IPS DF 6.9 (cell line): ENCODE data around the gene FMOD.

Experiments
- DNase-seq: peaks from one replicate; pipeline ENCODE4 v3.0.0-alpha.2; 2013; ENCODE audit warnings: low read depth, low spot score
- H3K27ac ChIP-seq: one replicate; pipeline ENCODE4 v1.5.1; 2013; ENCODE audit warnings: low read length, control low read depth
- H3K27me3 ChIP-seq: 2 replicates; pipeline ENCODE4 v1.6.1; 2013; ENCODE audit warnings: mild to moderate bottlenecking, low read length; ENCODE audit not compliant: control insufficient read depth, insufficient read depth
- H3K36me3 ChIP-seq: 2 replicates; pipeline ENCODE4 v1.6.1; 2013; ENCODE audit warnings: low read length; ENCODE audit not compliant: control insufficient read depth, insufficient read depth
- H3K4me1 ChIP-seq: 2 replicates; pipeline ENCODE4 v1.6.1; 2013; ENCODE audit warnings: low read length; ENCODE audit not compliant: control insufficient read depth, insufficient read depth
- H3K4me3 ChIP-seq: 2 replicates; pipeline ENCODE4 v1.5.1; 2013; ENCODE audit warnings: mild to moderate bottlenecking, low read length
- H3K9me3 ChIP-seq: 2 replicates; pipeline ENCODE4 v1.6.1; 2013; ENCODE audit warnings: low read length, inconsistent platforms; ENCODE audit not compliant: control insufficient read depth, insufficient read depth
- WGBS: extraction: QIAGEN DNeasy Blood & Tissue Kit; methylation state at CpG from one replicate; pipeline ENCODE4 v1.1.7; 2013; ENCODE audit warnings: mixed read lengths, missing lambda C conversion rate; ENCODE audit not compliant: insufficient read length, insufficient coverage; 5-methylcytosine and 5-hydroxymethylcytosine counted together

The FMOD gene

DNA sequence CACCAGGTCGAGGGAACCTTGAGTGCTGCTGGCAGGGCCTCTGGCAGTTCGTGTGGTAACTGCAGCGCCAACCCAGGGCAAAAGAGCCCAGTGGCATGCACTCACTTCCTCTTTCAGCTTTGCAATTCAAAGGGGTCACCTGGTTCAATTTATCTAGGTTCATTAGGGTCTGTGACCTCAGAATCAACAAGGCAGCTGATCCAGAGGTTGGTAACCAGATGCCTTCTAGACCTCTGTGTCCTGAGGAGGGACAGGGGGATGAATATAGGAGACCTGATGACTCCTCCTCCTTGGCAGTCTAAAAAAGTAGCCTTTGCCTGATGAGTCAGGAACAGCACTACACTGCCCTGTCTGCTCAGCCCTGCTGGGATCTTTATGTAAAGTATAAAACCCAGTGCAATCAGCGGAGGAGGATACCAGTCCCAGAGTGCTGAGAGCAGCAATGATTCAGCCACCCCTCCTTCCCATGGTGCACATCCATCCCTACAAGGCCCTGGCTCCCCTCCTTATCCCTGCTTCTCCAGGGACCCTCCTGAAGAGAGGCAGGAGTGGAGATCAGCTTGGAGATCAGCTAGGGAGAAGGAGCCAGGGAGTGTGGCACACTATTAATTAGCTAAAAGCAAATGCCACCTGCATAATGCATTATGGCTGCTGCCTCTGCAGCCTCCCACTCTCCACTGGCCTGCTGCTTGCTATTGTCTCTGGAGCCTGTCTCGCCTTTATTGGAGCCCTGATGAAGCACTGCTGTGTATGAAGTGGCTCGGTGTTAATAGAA is 11.2 kb upstream of the FMOD start:
- Histone ChIP-seq H3K4me3 (no peak overlapping the region), H3K4me1 (0 out of 2 replicates have a peak, but pooled peaks cover 1% of the 10 kb centered on the region), H3K36me3 (no peaks in the 10 kb centered on the region), H3K27me3 (no peaks in the 10 kb centered on the region), H3K27ac (no peak overlapping the region), H3K9me3 (no peaks in the 10 kb centered on the region)
- WGBS, result no CpG with 5 or more reads among the region's 6 CpGs
- DNase-seq, result no peak

DNA sequence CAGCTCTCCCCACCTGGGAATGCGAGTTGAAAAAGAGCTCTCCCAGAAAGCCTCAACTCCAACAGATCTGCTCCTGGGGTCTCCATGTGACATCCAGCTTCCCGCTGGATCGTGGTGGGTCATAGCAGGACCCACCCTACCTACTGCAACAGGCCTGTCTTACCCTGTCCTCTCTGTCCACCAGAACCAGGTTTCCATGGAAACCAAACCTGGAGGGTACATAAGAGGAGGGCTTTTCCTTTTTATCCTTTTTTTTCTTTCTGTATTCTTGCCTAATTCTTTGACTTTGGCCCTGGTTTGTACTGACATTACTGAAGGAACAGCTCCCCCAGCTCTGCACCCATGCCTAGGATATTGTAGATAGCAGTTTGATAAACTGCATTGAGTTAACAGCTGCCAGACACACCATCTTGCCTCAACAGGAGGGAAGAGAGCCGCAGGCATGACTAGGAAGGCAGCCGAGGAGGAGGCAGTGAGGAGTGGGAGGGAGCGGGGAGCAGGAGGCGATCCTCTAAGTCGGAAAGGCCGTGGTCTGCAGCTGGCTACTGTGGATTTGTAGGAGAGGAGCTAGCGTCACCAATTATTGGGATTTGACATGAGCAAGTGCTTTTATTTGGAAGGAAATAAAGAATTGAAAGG is 9.7 kb upstream of the FMOD start:
- Histone ChIP-seq H3K4me1 (0 out of 2 replicates have a peak, but pooled peaks cover 1% of the 10 kb centered on the region), H3K27me3 (no peaks in the 10 kb centered on the region), H3K36me3 (no peaks in the 10 kb centered on the region), H3K9me3 (no peaks in the 10 kb centered on the region), H3K4me3 (no peak overlapping the region), H3K27ac (no peak overlapping the region)
- no CpG with 5 or more reads among the region's 10 CpGs for WGBS
- no peak for DNase-seq

DNA sequence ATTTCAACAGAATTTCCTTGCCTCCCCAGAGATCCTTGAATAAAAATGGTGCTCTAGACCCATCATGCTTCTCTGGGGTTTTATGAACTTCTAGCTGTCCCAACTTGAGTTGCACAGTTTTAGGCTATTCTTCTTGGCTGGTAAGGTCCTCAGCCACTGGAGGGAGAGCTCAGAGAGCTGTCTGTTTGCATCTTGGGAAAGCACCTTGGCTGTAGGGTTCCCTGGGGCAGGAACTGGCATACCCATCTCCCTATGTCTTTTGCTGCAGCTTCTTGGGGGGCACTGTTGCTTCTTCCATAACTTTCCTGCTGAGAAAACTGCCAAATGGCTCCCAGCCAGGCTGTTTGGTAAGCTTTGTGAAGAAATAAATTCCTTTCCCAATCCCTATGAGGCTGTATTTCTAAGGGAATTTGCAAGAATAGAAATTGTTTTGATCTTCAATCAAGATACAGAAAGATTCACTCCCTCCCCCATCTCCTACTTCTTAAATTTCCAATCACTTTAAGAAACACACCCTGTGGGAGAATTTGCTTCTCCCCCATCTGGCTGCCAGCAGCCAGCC is 8.2 kb upstream of the FMOD start:
- Histone ChIP-seq H3K9me3 (no peaks in the 10 kb centered on the region), H3K4me3 (no peak overlapping the region), H3K27me3 (no peaks in the 10 kb centered on the region), H3K4me1 (0 out of 2 replicates have a peak, but pooled peaks cover 1% of the 10 kb centered on the region), H3K36me3 (no peaks in the 10 kb centered on the region), H3K27ac (no peak overlapping the region)
- no peak for DNase-seq

DNA sequence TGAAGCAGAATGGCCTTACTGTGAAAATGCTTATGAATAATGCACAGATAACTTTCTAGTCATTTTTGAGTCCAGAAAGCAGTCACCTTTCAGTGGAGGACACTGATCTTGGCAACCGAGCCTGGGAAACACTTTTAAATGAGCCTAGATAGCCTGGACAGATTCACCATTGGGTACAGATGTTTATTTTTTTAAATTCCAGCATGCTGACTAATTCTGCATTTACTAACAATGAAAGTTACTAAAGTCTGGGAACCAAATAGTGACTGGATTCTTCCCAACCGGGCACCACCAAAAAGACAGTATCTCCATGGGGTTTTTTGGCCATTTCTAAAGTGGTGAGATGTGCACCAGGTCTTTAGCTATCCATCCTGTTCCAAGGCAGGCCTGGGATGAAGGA is 3.3 kb upstream of the FMOD start:
- H3K27ac ChIP-seq, result no peak overlapping the region
- no peaks in the 10 kb centered on the region for H3K27me3 ChIP-seq
- H3K9me3 ChIP-seq, result no peaks in the 10 kb centered on the region
- DNase-seq, result no peak
- no CpG with 5 or more reads among the region's 2 CpGs for WGBS
- no peaks in the 10 kb centered on the region for H3K36me3 ChIP-seq
- H3K4me1 ChIP-seq, result no peaks in the 10 kb centered on the region; the same call in none of the 2 replicates
- H3K4me3 ChIP-seq, result no peak overlapping the region

DNA sequence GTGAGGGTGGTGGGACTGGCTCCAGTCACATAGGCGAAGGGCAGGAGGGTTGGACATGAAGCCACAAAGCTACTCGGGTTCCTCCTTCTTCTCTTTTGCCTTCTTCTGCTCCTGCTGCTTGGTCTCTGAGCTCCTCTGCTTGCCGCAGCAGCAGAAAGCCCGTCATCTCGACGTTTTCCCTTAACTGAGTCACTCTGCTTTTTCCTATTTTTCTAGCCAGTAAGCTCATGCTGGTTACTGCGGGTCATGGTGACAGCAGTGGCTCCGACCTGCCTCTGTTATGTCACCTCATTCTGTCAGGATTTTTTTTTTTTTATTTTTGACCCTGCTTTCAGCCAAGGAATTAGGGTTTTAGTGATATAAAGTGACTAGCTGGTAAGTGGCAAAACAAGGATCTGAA is 2.6 kb upstream of the FMOD start:
- no CpG with 5 or more reads among the region's 8 CpGs for WGBS
- DNase-seq, result no peak

DNA sequence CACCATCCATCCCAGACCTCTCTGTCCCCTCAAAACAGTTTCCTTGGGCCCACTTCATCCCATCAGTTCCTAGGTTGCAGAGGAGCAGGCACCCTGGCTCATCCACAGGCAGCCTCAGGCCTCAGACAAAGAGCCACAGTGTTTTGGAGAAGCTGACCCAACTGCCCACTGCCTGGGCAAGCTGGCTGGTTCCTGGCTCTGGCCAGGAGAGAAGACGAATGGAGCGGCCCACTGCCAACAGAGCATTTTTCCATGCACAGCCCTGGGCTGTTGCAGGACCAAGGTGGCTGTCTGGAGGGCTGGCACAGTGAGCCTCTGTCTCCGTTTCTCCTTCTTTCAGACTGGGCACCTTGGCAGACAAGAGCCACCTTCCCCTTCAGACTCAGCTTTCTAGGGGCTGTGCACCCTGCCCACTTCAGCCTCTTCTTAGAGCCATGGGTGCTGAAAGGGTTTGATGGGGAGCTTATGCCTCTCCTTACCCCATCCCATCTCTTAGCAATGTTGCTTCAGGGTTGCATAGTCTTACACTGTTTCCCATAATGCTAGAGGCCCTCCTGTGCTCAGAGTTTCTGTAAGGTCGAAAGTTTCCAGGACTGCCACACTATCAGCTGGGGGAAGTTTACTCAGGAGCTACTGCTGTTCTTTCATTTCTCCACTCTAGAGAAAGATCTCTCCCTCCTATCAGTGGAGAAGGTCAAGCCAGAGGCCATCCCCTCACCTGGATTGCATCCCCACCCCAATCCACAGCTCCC is 973 bp downstream of the FMOD start:
- H3K27me3 ChIP-seq, result no peaks in the 10 kb centered on the region
- H3K27ac ChIP-seq, result no peak overlapping the region
- H3K4me3 ChIP-seq, result no peak overlapping the region
- no peaks in the 10 kb centered on the region; the same call in none of the 2 replicates for H3K4me1 ChIP-seq
- H3K9me3 ChIP-seq, result no peaks in the 10 kb centered on the region
- no CpG with 5 or more reads among the region's 4 CpGs for WGBS
- H3K36me3 ChIP-seq, result no peaks in the 10 kb centered on the region
- DNase-seq, result no peak

More for the DNA sequence above, 2.6 kb upstream of the FMOD start:
- H3K36me3 ChIP-seq, result no peaks in the 10 kb centered on the region
- H3K9me3 ChIP-seq, result no peaks in the 10 kb centered on the region
- H3K27me3 ChIP-seq, result no peaks in the 10 kb centered on the region
- H3K4me1 ChIP-seq, result no peaks in the 10 kb centered on the region; the same call in none of the 2 replicates
- H3K27ac ChIP-seq, result no peak overlapping the region
- H3K4me3 ChIP-seq, result no peak overlapping the region

DNA sequence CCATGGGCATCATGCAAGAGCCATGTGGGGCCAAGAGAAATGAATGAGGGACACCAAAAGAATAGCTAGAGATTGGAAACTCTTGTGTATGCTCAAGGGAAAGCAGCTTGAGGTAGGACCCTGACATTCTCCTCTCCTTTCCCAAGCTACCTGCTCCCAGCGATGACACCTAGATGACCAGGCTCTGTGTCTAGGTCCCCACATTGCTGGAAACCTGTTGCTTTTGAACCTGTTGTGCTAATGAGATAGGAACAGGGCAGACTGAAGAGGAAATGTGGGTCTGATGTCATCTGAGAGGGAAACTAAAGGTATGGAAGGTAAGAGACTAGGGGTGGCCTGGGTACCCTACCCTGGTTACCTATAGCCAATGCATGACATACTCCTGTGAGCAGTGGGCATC is 1.8 kb downstream of the FMOD start:
- Histone ChIP-seq H3K4me1 (no peaks in the 10 kb centered on the region; the same call in none of the 2 replicates), H3K36me3 (no peaks in the 10 kb centered on the region), H3K4me3 (no peak overlapping the region), H3K9me3 (no peaks in the 10 kb centered on the region), H3K27ac (no peak overlapping the region), H3K27me3 (no peaks in the 10 kb centered on the region)
- WGBS, result no CpG with 5 or more reads among the region's 1 CpG
- DNase-seq, result no peak

DNA sequence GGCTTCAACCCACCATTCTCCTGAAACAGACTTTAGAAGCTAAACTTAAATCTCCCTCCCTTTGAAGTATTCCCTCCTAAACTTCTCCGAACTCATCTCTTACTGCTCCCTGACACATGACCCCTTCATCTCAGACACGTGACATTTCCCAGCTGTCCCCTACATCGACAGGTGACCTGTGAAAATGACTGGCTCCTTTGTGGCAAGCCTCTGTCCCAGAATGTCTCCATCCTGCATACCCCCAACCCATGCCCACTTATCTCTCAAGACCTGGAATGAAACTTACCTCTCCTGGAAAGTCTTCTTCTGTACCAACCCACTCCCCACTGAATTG is 4.2 kb downstream of the FMOD start:
- WGBS, result 100% methylated on average over 1 of the region's 3 CpGs
- H3K27ac ChIP-seq, result no peak overlapping the region
- no peaks in the 10 kb centered on the region for H3K9me3 ChIP-seq
- H3K4me3 ChIP-seq, result no peak overlapping the region
- no peaks in the 10 kb centered on the region for H3K27me3 ChIP-seq
- peaks cover 2% of the 10 kb centered on the region; the same call in 1 of the 2 replicates for H3K4me1 ChIP-seq
- H3K36me3 ChIP-seq, result no peaks in the 10 kb centered on the region
- no peak for DNase-seq

DNA sequence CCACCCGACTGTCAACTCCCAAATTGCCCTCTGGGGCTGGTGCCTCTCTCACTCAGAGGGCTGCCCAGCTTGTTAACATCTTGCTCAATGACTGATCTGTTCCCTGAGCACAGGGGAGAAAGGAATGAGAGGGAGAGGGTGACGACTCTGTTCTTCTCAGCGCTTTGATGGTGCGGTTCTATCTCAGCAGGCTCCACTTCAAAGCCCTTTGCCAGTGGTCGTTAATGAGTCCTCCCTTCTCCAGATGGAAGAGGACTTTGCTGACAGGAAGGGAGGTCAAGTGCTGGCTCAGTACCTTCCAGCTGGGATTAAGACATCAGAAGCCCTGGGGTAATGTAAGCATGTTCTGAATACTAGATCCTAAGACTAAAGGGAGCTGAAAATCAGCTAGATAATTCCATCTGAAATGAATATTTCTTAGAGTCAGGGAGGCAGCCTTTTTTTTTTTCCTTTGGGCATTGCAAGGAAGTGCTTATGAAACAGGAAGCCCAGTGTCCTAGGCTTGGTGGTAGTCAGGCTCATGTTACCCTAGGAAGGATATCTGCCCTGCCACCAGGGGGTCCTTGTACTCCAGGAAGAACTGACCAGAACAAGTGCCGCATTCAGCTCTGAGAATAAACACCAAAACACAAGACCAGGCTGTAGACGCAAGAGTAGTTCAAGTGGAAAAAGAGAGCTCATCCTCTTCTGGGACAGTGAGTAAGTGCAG is 4.7 kb downstream of the FMOD start:
- H3K36me3 ChIP-seq, result no peaks in the 10 kb centered on the region
- H3K27ac ChIP-seq, result no peak overlapping the region
- peaks cover 2% of the 10 kb centered on the region; the same call in 1 of the 2 replicates for H3K4me1 ChIP-seq
- H3K27me3 ChIP-seq, result no peaks in the 10 kb centered on the region
- no peak for DNase-seq
- no peaks in the 10 kb centered on the region for H3K9me3 ChIP-seq
- no CpG with 5 or more reads among the region's 7 CpGs for WGBS
- H3K4me3 ChIP-seq, result no peak overlapping the region
